Spleen (tissue), 11 donors: ENCODE measurements around the gene YDJC. TPM values are rescaled to one million over a fixed set of nuclear protein-coding genes. Genes with fewer than 3 reads are reported as not detected.
A peak's percentile ranks its signal among the peaks of the same experiment; 100 is the strongest.

Experiments
- DNase-seq: peaks from one replicate; pipeline ENCODE4 v3.0.0-alpha.2; 2020
- H3K27ac ChIP-seq, 8 donors: fragments of 200-600 bp; sonication (generic) in 7 of 8; 1 replicate in 4 of 8; 2 replicates in 4 of 8; pipeline versions ENCODE4 v1.5.0 to v1.8.0; 2016 to 2021; ENCODE audit warnings: inconsistent platforms in 4 of 8, mild to moderate bottlenecking in 4 of 8, moderate library complexity in 1 of 8
- H3K27me3 ChIP-seq, 7 donors: fragments of 200-600 bp; sonication (generic) in 6 of 7; replicated peaks in 1 of 7; 1 replicate in 4 of 7; 2 replicates in 3 of 7; pipeline versions ENCODE4 v1.5.0 to v1.8.0; 2016 to 2021; ENCODE audit warnings: inconsistent platforms in 3 of 7, mild to moderate bottlenecking in 1 of 7
- H3K36me3 ChIP-seq, 6 donors: fragments of 200-600 bp; sonication (generic) in 5 of 6; 1 replicate in 4 of 6; 2 replicates in 2 of 6; pipeline versions ENCODE4 v1.5.0 to v1.8.0; 2016 to 2021; ENCODE audit warnings: inconsistent platforms in 2 of 6
- H3K4me1 ChIP-seq, 6 donors: fragments of 200-600 bp; sonication (generic) in 5 of 6; 1 replicate in 3 of 6; 2 replicates in 3 of 6; pipeline versions ENCODE4 v1.5.0 to v1.8.0; 2016 to 2021; ENCODE audit warnings: inconsistent platforms in 3 of 6
- H3K4me3 ChIP-seq, 8 donors: fragments of 200-600 bp; sonication (generic) in 7 of 8; 1 replicate in 4 of 8; 2 replicates in 4 of 8; pipeline versions ENCODE4 v1.5.0 to v1.8.0; 2016 to 2021; ENCODE audit warnings: inconsistent platforms in 4 of 8, mild to moderate bottlenecking in 4 of 8, moderate library complexity in 2 of 8
- H3K9me3 ChIP-seq, 8 donors: fragments of 200-600 bp; sonication (generic) in 7 of 8; 1 replicate in 4 of 8; 2 replicates in 4 of 8; pipeline versions ENCODE4 v1.5.0 to v1.8.0; 2016 to 2021; ENCODE audit warnings: inconsistent platforms in 4 of 8
- CTCF ChIP-seq, 11 experiments: fragments of 200-600 bp in 7 of 11; fragments of 450-650 bp in 4 of 11; sonication (generic) in 4 of 11; IDR thresholded peaks in 8 of 11; conservative IDR thresholded peaks in 3 of 11; 1 replicate in 7 of 11; 2 replicates in 4 of 11; pipeline versions ENCODE4 v1.4.0 to v1.8.0; 2016 to 2021; ENCODE audit warnings: antibody characterized with exemption in 11 of 11, inconsistent platforms in 4 of 11, mild to moderate bottlenecking in 1 of 11
- POLR2A ChIP-seq, 3 donors: fragments of 450-650 bp; IDR thresholded peaks; one replicate each; pipeline ENCODE4 v1.5.1; 2017; ENCODE audit warnings: antibody characterized with exemption in 3 of 3, mild to moderate bottlenecking in 1 of 3
- POLR2AphosphoS5 ChIP-seq, 3 donors: sonication (generic); formaldehyde crosslinking; IDR thresholded peaks; one replicate each; pipeline ENCODE4 v1.5.1; 2017; ENCODE audit warnings: antibody characterized with exemption in 3 of 3
- WGBS, 5 donors: extraction: QIAGEN DNeasy Blood & Tissue Kit in 3 of 5; methylation state at CpG; one replicate each; pipeline versions ENCODE4 v1.1.5 to v1.1.7; 2013 to 2018; 5-methylcytosine and 5-hydroxymethylcytosine counted together
- intact Hi-C: fragments of 100-400 bp; cut with DNase I; formaldehyde crosslinking; loops from one replicate; pipeline ENCODE4 v1.15.0; 2023; ENCODE audit warnings: low total_unique reads
- polyA plus RNA-seq, 3 donors: library from polyadenylated mRNA; stranded (reverse); fragments of 200-250 nt; gene quantifications; one replicate each; pipeline ENCODE4 v1.2.1, GENCODE V29; 2013
- total RNA-seq, 7 donors: library from RNA; depleted of rRNA in 3 of 7; stranded (reverse); fragments of >200 nt in 3 of 7; fragmentation: NEBNext Ultra II Directional in 4 of 7; extraction: Animal tissue kit (Norgen Biotek cat#: 25700) in 4 of 7; gene quantifications; one replicate each; pipeline versions ENCODE4 v1.1.0 to v1.2.1, GENCODE V29; 2016 to 2021
- donor health status: healthy with polysubstance abuse.
- donor health status: DM: no; HTN: no; CAD: no; lungs with moderate emphysema.
- donor health status: DM: no; HTN: no; CAD: no.
- donor health status: Bipolar disorder and iron deficiency.
- donor health status: healthy.
- donor health status: DM: no; HTN: no; CAD: no.
- donor health status: DM: yes; HTN: yes; CAD: no.

YDJC gene
- total and polyA plus RNA-seq, 10 donors, result 19.0 to 54.3 (median 32.1) TPM

GRCh38 chr22:21642584-21643448, 13.0 kb upstream of the YDJC start:
- Histone ChIP-seq H3K4me3 (peak overlapping the region; percentile 73 to 91 (median 78)), H3K9me3 (no peaks in the 10 kb centered on the region), H3K27me3 (no peaks in the 10 kb centered on the region), H3K4me1 (peaks cover 10 to 45% (median 33%) of the 10 kb centered on the region in 6 donors), H3K27ac (peak overlapping the region in 7 of 8 donors; percentile 51 to 88 (median 81)), H3K36me3 (peaks cover 0 to 31% (median 13%) of the 10 kb centered on the region in 6 donors)
- TF ChIP-seq CTCF (IDR thresholded peaks at IDR 0.05 in 8 of 11, conservative IDR thresholded peaks at IDR 0.05 in 3 of 11) (peak in 9 of 11 experiments; percentile 48 to 80 (median 61)), POLR2A (IDR thresholded peaks at IDR 0.05) (no peak)
- intact Hi-C loops, result no loop called here
- WGBS, 5 donors, result 1% methylated on average over 30 to 56 of the region's 56 CpGs
- peak; percentile 87 for DNase-seq

- TF ChIP-seq POLR2AphosphoS5 (IDR thresholded peaks at IDR 0.05) (peak; percentile 80 to 90 (median 86)), POLR2A (IDR thresholded peaks at IDR 0.05) (peak in 1 of 3 donors; percentile 30), CTCF (IDR thresholded peaks at IDR 0.05 in 8 of 11, conservative IDR thresholded peaks at IDR 0.05 in 3 of 11) (peak in 9 of 11 experiments; percentile 6 to 62 (median 39))
- WGBS, 5 donors, result 0 to 1% (median 0%) methylated on average over 36 to 76 of the region's 76 CpGs
- H3K9me3 ChIP-seq, result no peaks in the 10 kb centered on the region
- H3K27ac ChIP-seq, result peak within 1 kb of the TSS; percentile 24 to 88 (median 80)
- no peaks in the 10 kb centered on the region for H3K27me3 ChIP-seq
- intact Hi-C loops, result no loop called here
- DNase-seq, result peak; percentile 99
- H3K4me3 ChIP-seq, result peak within 1 kb of the TSS; percentile 73 to 91 (median 78)
- peaks cover 10 to 42% (median 31%) of the 10 kb centered on the region in 6 donors for H3K4me1 ChIP-seq
- peaks cover 0 to 31% (median 13%) of the 10 kb centered on the region in 6 donors for H3K36me3 ChIP-seq
Measured at GRCh38 chr22:21641789-21642583, 12.2 kb upstream of the YDJC start, which contains the start of gene SDF2L1. Gene SDF2L1, plus strand, starts transcription at chr22:21642302. Its CDS starts 35 bp downstream, at chr22:21642337.

- Histone ChIP-seq H3K27me3 (no peaks in the 10 kb centered on the region), H3K27ac (peak overlapping the region in 6 of 8 donors; percentile 2 to 88 (median 82)), H3K9me3 (no peaks in the 10 kb centered on the region), H3K4me1 (peaks cover 10 to 36% (median 26%) of the 10 kb centered on the region in 6 donors), H3K36me3 (peaks cover 0 to 31% (median 13%) of the 10 kb centered on the region in 6 donors), H3K4me3 (peak overlapping the region; percentile 24 to 91 (median 78))
- no peak for DNase-seq
- 6 to 31% (median 9%) methylated on average over 3 to 9 of the region's 9 CpGs for WGBS, 5 donors
- no peak for TF ChIP-seq POLR2AphosphoS5 (IDR thresholded peaks at IDR 0.05)
- TF ChIP-seq CTCF (IDR thresholded peaks at IDR 0.05 in 8 of 11, conservative IDR thresholded peaks at IDR 0.05 in 3 of 11), result no peak
- no peak for TF ChIP-seq POLR2A (IDR thresholded peaks at IDR 0.05)
- intact Hi-C loops, result no loop called here
Measured at GRCh38 chr22:21641417-21641788, 11.6 kb upstream of the YDJC start.
